ENCODE results near the gene PRR7. TPM values are rescaled to one million over a fixed set of nuclear protein-coding genes. Genes with fewer than 3 reads are reported as not detected.
A peak's percentile ranks its signal among the peaks of the same experiment; 100 is the strongest.

The PRR7 gene, protein sequence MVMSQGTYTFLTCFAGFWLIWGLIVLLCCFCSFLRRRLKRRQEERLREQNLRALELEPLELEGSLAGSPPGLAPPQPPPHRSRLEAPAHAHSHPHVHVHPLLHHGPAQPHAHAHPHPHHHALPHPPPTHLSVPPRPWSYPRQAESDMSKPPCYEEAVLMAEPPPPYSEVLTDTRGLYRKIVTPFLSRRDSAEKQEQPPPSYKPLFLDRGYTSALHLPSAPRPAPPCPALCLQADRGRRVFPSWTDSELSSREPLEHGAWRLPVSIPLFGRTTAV
- polyA plus RNA-seq (2013), result 14.1 TPM

DNA sequence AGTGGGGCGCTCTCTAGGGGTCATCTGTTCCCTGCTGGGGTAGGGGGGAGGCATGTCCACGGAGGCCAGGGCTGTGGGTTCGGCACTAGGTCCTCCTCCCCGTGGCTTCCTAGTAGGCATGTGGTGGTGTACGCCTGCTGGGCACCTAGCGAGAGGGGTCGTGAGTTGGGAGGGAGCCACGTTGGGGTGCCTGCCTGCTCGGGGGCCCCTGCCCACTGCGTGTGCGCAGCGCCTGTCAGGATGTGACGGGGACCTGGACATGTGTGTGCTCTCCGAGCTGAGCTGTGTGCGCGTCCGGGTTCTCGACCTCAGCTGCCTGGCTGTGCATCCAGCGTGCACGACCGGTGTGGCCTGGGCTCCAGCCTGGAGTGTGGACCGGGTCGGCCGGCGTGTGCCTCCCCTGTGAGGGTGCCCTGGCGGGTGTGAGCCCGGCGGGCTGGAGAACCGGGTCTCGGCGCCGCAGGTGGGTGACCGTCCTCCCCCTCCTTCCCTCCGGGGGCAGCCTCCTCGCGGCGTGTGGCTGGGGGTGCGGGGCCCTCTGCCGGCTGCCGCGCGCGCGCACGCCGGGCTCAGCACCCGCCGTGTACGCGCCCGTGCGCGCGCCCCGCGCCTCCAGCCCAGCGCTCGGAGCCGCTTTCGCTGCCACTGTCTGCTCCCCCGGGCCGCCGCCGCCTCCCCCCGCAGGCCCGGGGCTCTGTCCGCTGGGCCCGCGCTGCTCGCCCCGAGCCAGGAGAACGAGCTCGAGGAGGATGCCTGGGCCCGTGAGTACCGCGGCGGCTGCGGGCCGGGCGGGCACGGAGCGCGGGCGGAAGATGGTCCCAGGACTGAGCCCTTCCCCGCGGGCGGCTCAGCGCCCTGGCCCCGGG, at the start of gene PRR7:
PRR7 (plus strand) TSS at position 615 of the 866 bp plus-strand sequence. CDS start 8,254 bp downstream, outside the sequence.
- H3K9me3 ChIP-seq (ENCODE audit: control extremely low read depth in 1 of 5, control insufficient read depth in 4 of 5, insufficient read depth in 2 of 5, low read depth in 1 of 5, low read length in 4 of 5), result no peaks in the 10 kb centered on the region
- H3K4me3 ChIP-seq (ENCODE audit: control insufficient read depth in 1 of 7, extremely low read depth in 1 of 7, insufficient read depth in 4 of 7, low read depth in 2 of 7, low read length in 6 of 7), result peak within 1 kb of the TSS; percentile 16 to 79 (median 55)
- H3K27me3 ChIP-seq (replicated peaks in 2 of 5; ENCODE audit: control insufficient read depth in 4 of 5, insufficient read depth in 5 of 5, low read length in 4 of 5), result no peaks in the 10 kb centered on the region
- H3K36me3 ChIP-seq (ENCODE audit: control insufficient read depth in 4 of 4, insufficient read depth in 4 of 4, low read length in 3 of 4), result peaks cover 0 to 23% (median 13%) of the 10 kb centered on the region in 4 experiments
- peak; percentile 47 to 84 (median 76) for DNase-seq
- WGBS (ENCODE audit: insufficient coverage), result 0% methylated on average over 85 of the region's 89 CpGs
- ChIA-PET CTCF (interaction anchor here (0.9 to 26.2 kb wide), 8 partner anchors 8 to 85 kb away, joined by 3 to 509 read pairs (median 54); partner anchors contain the start of genes DOK3, F12, GRK6 and PFN3), POLR2A (interaction anchor here (1.0 to 5.9 kb wide), 4 partner anchors 8 to 42 kb away, joined by 3 to 34 read pairs (median 14); no protein-coding TSS in a partner anchor)
- H3K27ac ChIP-seq (ENCODE audit: insufficient read depth in 1 of 2, low read depth in 1 of 2, low read length in 2 of 2, poor library complexity in 1 of 2, severe bottlenecking in 2 of 2), result no peak within 1 kb of the TSS
- peaks cover 0 to 41% (median 25%) of the 10 kb centered on the region in 4 experiments for H3K4me1 ChIP-seq (ENCODE audit: control extremely low read depth in 1 of 4, control insufficient read depth in 4 of 4, insufficient read depth in 4 of 4, low read length in 3 of 4)

- ChIA-PET POLR2A (no interaction called here), CTCF (interaction anchor here (1.0 to 13.7 kb wide), 3 partner anchors 8 to 51 kb away, joined by 3 to 509 read pairs (median 3); partner anchors contain the start of gene PRR7)
- Histone ChIP-seq H3K27ac (ENCODE audit: insufficient read depth in 1 of 2, low read depth in 1 of 2, low read length in 2 of 2, poor library complexity in 1 of 2, severe bottlenecking in 2 of 2) (no peak overlapping the region), H3K4me3 (ENCODE audit: control insufficient read depth in 1 of 7, extremely low read depth in 1 of 7, insufficient read depth in 4 of 7, low read depth in 2 of 7, low read length in 6 of 7) (no peak overlapping the region), H3K36me3 (ENCODE audit: control insufficient read depth in 4 of 4, insufficient read depth in 4 of 4, low read length in 3 of 4) (no peaks in the 10 kb centered on the region), H3K9me3 (ENCODE audit: control extremely low read depth in 1 of 5, control insufficient read depth in 4 of 5, insufficient read depth in 2 of 5, low read depth in 1 of 5, low read length in 4 of 5) (no peaks in the 10 kb centered on the region), H3K4me1 (ENCODE audit: control extremely low read depth in 1 of 4, control insufficient read depth in 4 of 4, insufficient read depth in 4 of 4, low read length in 3 of 4) (peaks cover 3 to 32% (median 23%) of the 10 kb centered on the region in 4 experiments), H3K27me3 (replicated peaks in 2 of 5; ENCODE audit: control insufficient read depth in 4 of 5, insufficient read depth in 5 of 5, low read length in 4 of 5) (peaks cover 0 to 32% (median 15%) of the 10 kb centered on the region in 5 experiments)
- no peak for DNase-seq
- 86% methylated on average over 14 of the region's 16 CpGs for WGBS (ENCODE audit: insufficient coverage)
These were observed 48.7 kb upstream of the PRR7 start for GRCh38 chr5:177397875-177398390.

GRCh38 chr5:177399997-177400868, 46.4 kb upstream of the PRR7 start, which contains the start of gene PFN3:
TSS of gene PFN3 (minus strand) at chr5:177400661. CDS start at chr5:177400576, 85 bp downstream.
- CTCF ChIA-PET, result interaction anchor here (1.0 to 17.2 kb wide), 5 partner anchors 9 to 109 kb away, joined by 3 to 509 read pairs (median 226); partner anchors contain the start of genes DOK3, GRK6 and PRR7
- DNase-seq, result peak in 2 of 3 donors; percentile 40 to 51
- no peaks in the 10 kb centered on the region for H3K36me3 ChIP-seq (ENCODE audit: control insufficient read depth in 4 of 4, insufficient read depth in 4 of 4, low read length in 3 of 4)
- 67% methylated on average over 89 of the region's 92 CpGs for WGBS (ENCODE audit: insufficient coverage)
- H3K4me3 ChIP-seq (ENCODE audit: control insufficient read depth in 1 of 7, extremely low read depth in 1 of 7, insufficient read depth in 4 of 7, low read depth in 2 of 7, low read length in 6 of 7), result no peak within 1 kb of the TSS
- POLR2A ChIA-PET, result no interaction called here
- no peaks in the 10 kb centered on the region for H3K9me3 ChIP-seq (ENCODE audit: control extremely low read depth in 1 of 5, control insufficient read depth in 4 of 5, insufficient read depth in 2 of 5, low read depth in 1 of 5, low read length in 4 of 5)
- peaks cover 0 to 40% (median 16%) of the 10 kb centered on the region in 5 experiments for H3K27me3 ChIP-seq (replicated peaks in 2 of 5; ENCODE audit: control insufficient read depth in 4 of 5, insufficient read depth in 5 of 5, low read length in 4 of 5)
- no peak within 1 kb of the TSS for H3K27ac ChIP-seq (ENCODE audit: insufficient read depth in 1 of 2, low read depth in 1 of 2, low read length in 2 of 2, poor library complexity in 1 of 2, severe bottlenecking in 2 of 2)
- peaks cover under 1 to 42% (median 32%) of the 10 kb centered on the region in 4 experiments for H3K4me1 ChIP-seq (ENCODE audit: control extremely low read depth in 1 of 4, control insufficient read depth in 4 of 4, insufficient read depth in 4 of 4, low read length in 3 of 4)

GRCh38 chr5:177402271-177403043, 44.2 kb upstream of the PRR7 start:
- POLR2A ChIA-PET, result interaction anchor here (0.7 to 5.1 kb wide), 7 partner anchors 9 to 53 kb away, joined by 3 to 59 read pairs (median 9); partner anchors contain the start of genes GRK6 and PRR7
- H3K27me3 ChIP-seq (replicated peaks in 2 of 5; ENCODE audit: control insufficient read depth in 4 of 5, insufficient read depth in 5 of 5, low read length in 4 of 5), result peaks cover 0 to 40% (median 16%) of the 10 kb centered on the region in 5 experiments

GRCh38 chr5:177403102-177403791, 43.4 kb upstream of the PRR7 start:
- WGBS (ENCODE audit: insufficient coverage), result 1% methylated on average over 49 of the region's 61 CpGs
- H3K27me3 ChIP-seq (replicated peaks in 2 of 5; ENCODE audit: control insufficient read depth in 4 of 5, insufficient read depth in 5 of 5, low read length in 4 of 5), result peaks cover 0 to 40% (median 16%) of the 10 kb centered on the region in 5 experiments
- peak; percentile 46 to 77 (median 66) for DNase-seq
- H3K27ac ChIP-seq (ENCODE audit: insufficient read depth in 1 of 2, low read depth in 1 of 2, low read length in 2 of 2, poor library complexity in 1 of 2, severe bottlenecking in 2 of 2), result no peak overlapping the region
- peaks cover 2 to 57% (median 44%) of the 10 kb centered on the region in 4 experiments for H3K4me1 ChIP-seq (ENCODE audit: control extremely low read depth in 1 of 4, control insufficient read depth in 4 of 4, insufficient read depth in 4 of 4, low read length in 3 of 4)
- ChIA-PET CTCF (interaction anchor here (0.9 to 17.2 kb wide), 26 partner anchors 12 to 288 kb away, joined by 3 to 509 read pairs (median 6); partner anchors contain the start of genes DOK3, GRK6, PDLIM7 and PRR7), POLR2A (interaction anchor here (1.1 to 5.1 kb wide), 7 partner anchors 12 to 53 kb away, joined by 3 to 59 read pairs (median 9); partner anchors contain the start of genes GRK6 and PRR7)
- H3K9me3 ChIP-seq (ENCODE audit: control extremely low read depth in 1 of 5, control insufficient read depth in 4 of 5, insufficient read depth in 2 of 5, low read depth in 1 of 5, low read length in 4 of 5), result no peaks in the 10 kb centered on the region
- H3K4me3 ChIP-seq (ENCODE audit: control insufficient read depth in 1 of 7, extremely low read depth in 1 of 7, insufficient read depth in 4 of 7, low read depth in 2 of 7, low read length in 6 of 7), result peak overlapping the region in 6 of 7 experiments; percentile 32 to 76 (median 65)
- no peaks in the 10 kb centered on the region for H3K36me3 ChIP-seq (ENCODE audit: control insufficient read depth in 4 of 4, insufficient read depth in 4 of 4, low read length in 3 of 4)

More at GRCh38 chr5:177402271-177403043, 44.2 kb upstream of the PRR7 start:
- no peaks in the 10 kb centered on the region for H3K9me3 ChIP-seq (ENCODE audit: control extremely low read depth in 1 of 5, control insufficient read depth in 4 of 5, insufficient read depth in 2 of 5, low read depth in 1 of 5, low read length in 4 of 5)
- WGBS (ENCODE audit: insufficient coverage), result 34% methylated on average over 31 of the region's 49 CpGs
- H3K27ac ChIP-seq (ENCODE audit: insufficient read depth in 1 of 2, low read depth in 1 of 2, low read length in 2 of 2, poor library complexity in 1 of 2, severe bottlenecking in 2 of 2), result no peak overlapping the region
- H3K36me3 ChIP-seq (ENCODE audit: control insufficient read depth in 4 of 4, insufficient read depth in 4 of 4, low read length in 3 of 4), result no peaks in the 10 kb centered on the region
- peak; percentile 41 to 51 (median 47) for DNase-seq
- peak overlapping the region in 6 of 7 experiments; percentile 6 to 76 (median 65) for H3K4me3 ChIP-seq (ENCODE audit: control insufficient read depth in 1 of 7, extremely low read depth in 1 of 7, insufficient read depth in 4 of 7, low read depth in 2 of 7, low read length in 6 of 7)
- CTCF ChIA-PET, result interaction anchor here (0.6 to 17.2 kb wide), 22 partner anchors 11 to 288 kb away, joined by 3 to 509 read pairs (median 6); partner anchors contain the start of genes DOK3, GRK6, PDLIM7 and PRR7
- peaks cover 2 to 59% (median 44%) of the 10 kb centered on the region in 4 experiments for H3K4me1 ChIP-seq (ENCODE audit: control extremely low read depth in 1 of 4, control insufficient read depth in 4 of 4, insufficient read depth in 4 of 4, low read length in 3 of 4)

Measured in common myeloid progenitor, CD34-positive (primary cell).